22Rv1 (cell line): ENCODE results near the gene EOLA1.
"Not testable (repeated sequence)": the region's sequence is repeated elsewhere in the genome, so short reads cannot be mapped to it uniquely, and the experiment has no call there.

Experiments
- H3K27ac ChIP-seq: fragments of 450-650 bp; 2 replicates; pipeline ENCODE4 v1.5.1; 2017
- ZFX ChIP-seq: fragments of 450-650 bp; IDR thresholded peaks from 2 replicates; pipeline ENCODE4 v1.6.1; 2017; ENCODE audit warnings: antibody characterized with exemption, borderline replicate concordance
- TF ChIP-seq, protein P1 (sequence below): fragments of 450-650 bp; IDR thresholded peaks from 2 replicates; pipeline ENCODE4 v1.5.1; 2017; ENCODE audit warnings: mild to moderate bottlenecking

Gene EOLA1

DNA sequence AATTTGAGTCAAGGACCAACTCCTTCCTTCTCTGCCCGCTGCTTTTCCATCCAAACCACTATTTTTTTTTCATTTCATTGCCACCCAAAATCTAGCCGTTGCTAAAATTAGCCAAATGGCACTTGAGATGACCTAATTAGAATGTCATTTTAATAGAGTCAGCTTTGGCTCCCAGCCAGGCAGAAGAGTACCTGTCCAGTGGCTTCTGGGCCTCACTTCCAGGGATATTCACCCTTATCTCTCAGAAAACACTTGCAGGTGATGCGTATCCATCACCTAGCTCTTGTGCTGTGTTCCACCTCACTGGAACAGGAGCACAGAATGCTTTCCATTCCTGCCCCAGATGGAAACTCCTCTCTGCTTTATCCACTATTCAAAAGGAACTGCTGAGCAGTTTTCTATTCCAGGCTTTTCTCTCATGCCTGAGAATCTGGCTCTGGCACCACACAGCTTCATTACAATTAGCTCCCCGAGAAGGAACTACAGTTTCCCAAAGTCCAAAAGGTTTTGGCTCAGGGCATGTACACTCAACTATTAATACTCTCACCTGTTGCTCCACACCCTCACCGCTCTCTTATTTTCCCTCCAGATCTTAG, 28.0 kb downstream of the EOLA1 start:
- H3K27ac ChIP-seq, result no peak overlapping the region
- TF ChIP-seq ZFX, result no peak
- TF ChIP-seq, protein P1, sequence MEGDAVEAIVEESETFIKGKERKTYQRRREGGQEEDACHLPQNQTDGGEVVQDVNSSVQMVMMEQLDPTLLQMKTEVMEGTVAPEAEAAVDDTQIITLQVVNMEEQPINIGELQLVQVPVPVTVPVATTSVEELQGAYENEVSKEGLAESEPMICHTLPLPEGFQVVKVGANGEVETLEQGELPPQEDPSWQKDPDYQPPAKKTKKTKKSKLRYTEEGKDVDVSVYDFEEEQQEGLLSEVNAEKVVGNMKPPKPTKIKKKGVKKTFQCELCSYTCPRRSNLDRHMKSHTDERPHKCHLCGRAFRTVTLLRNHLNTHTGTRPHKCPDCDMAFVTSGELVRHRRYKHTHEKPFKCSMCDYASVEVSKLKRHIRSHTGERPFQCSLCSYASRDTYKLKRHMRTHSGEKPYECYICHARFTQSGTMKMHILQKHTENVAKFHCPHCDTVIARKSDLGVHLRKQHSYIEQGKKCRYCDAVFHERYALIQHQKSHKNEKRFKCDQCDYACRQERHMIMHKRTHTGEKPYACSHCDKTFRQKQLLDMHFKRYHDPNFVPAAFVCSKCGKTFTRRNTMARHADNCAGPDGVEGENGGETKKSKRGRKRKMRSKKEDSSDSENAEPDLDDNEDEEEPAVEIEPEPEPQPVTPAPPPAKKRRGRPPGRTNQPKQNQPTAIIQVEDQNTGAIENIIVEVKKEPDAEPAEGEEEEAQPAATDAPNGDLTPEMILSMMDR, result no peak

DNA sequence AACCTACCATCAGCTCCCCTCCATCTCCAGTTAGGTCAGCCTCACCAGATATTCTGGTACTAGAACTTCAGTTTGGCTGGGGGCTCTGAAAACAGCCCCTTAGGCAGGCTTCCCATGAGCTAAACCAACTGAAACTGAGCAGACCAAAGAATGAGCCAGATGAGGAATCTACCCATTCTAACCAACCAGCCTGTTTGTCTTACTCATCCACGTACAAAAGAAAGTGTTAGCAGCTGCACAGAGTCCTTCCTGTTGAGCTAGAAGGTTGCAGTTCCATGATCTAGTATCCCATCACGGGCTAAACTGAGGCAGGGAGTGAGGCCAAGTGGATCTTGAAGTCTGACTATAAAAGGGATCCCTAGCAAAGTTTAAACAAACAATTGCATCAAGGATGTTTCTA, 29.0 kb downstream of the EOLA1 start:
- no peak overlapping the region for H3K27ac ChIP-seq
- TF ChIP-seq ZFX, result no peak
- TF ChIP-seq, protein P1, result no peak

DNA sequence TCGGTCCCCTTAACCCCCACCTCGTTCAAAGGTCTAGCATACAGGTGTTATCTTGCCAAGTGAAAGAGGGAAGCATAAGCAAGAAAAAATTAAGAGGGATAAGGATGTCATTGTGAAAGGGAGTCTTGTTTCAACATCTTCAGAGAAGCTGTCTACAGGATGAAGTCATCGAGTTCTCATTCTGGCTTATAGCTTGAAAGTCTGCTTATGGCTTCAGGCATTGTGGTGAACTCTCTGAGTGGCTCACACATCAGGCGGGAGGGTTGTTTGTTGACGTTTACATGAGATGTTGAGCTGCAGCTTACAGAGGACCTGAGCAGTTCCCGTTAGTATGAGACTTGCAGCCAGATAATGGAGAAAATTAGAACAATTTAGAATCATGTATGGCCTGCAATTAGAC, 29.9 kb downstream of the EOLA1 start:
- TF ChIP-seq, protein P1, result no peak
- no peak for TF ChIP-seq ZFX
- no peak overlapping the region for H3K27ac ChIP-seq

GRCh38 chrX:149571770-149572169, 31.0 kb downstream of the EOLA1 start:
- TF ChIP-seq, protein P1, result no peak
- TF ChIP-seq ZFX, result no peak
- no peak overlapping the region for H3K27ac ChIP-seq

GRCh38 chrX:149572743-149573142, 31.9 kb downstream of the EOLA1 start:
- TF ChIP-seq, protein P1, result no peak
- TF ChIP-seq ZFX, result no peak
- H3K27ac ChIP-seq, result no peak overlapping the region

DNA sequence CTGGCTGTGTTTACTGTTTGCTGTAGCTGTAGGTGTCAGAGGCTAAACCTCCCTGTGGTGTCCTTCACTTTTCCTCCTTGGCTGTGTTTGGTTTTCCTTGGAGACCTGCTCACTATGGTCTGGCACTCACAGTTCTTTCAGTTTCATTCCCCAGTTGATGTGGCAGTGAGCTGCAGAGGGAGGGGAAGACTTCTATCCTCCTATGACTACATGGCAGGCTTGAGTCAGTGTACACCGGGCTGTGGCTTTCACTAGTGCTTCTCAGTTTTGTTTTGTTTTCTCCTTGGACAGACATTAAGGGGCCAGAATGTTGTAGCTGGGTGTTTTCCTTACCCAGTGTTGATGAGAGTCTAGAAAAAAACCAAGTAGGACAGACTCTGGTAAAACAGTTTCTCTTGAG, 32.6 kb downstream of the EOLA1 start:
- not testable (repeated sequence) for H3K27ac ChIP-seq

- H3K27ac ChIP-seq, result not testable (repeated sequence)
Measured at GRCh38 chrX:149585631-149586030, 44.8 kb downstream of the EOLA1 start.

- not testable (repeated sequence) for H3K27ac ChIP-seq
Measured at GRCh38 chrX:149587359-149587758, 46.5 kb downstream of the EOLA1 start, which contains the start of gene MAGEA9B. Gene MAGEA9B, minus strand, starts transcription at chrX:149587459. Its CDS starts 4,280 bp downstream, at chrX:149583179.

GRCh38 chrX:149590993-149591392, 50.2 kb downstream of the EOLA1 start:
- H3K27ac ChIP-seq, result not testable (repeated sequence)

DNA sequence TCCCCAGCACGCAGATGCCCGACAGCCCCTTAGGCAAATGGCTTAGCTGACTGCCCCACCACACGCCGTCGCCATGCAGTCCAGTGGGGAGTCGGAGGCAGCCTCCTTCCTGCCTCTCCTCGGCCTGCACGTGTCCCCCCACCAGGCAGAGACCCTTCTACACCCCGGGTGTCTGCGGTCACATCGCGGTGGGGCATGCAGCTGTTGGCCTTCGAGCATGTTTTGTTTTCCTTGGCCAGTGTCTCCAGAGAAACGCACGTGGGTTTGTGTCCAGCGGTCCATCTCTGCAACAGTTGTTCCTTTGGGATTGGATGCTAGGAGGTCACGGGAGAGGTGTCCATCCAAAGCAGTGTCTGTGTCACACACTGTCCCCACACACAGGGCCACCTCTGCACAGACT, 54.4 kb downstream of the EOLA1 start, which contains the start of gene HSFX2:
Gene HSFX2, minus strand, starts transcription at position 101 of the 400 bp plus-strand sequence. CDS start 614 bp downstream, outside the sequence.
- not testable (repeated sequence) for H3K27ac ChIP-seq

GRCh38 chrX:149595943-149596342, 55.1 kb downstream of the EOLA1 start:
- not testable (repeated sequence) for H3K27ac ChIP-seq
